Smooth muscle cell (in vitro differentiated cells): Measurements from ENCODE around the gene ZBTB11. TPM values are rescaled to one million over a fixed set of nuclear protein-coding genes. Genes with fewer than 3 reads are reported as not detected.

ENCODE experiments used
- DNase-seq: peaks from one replicate; lab custom pipeline; 2025; ENCODE audit not compliant: unreplicated experiment; lab: John Stamatoyannopoulos, UW
- H2AFZ ChIP-seq: fragments of 200-600 bp; sonication (generic); 2 replicates; pipeline ENCODE4 v1.6.0; 2016; ENCODE audit warnings: antibody characterized with exemption, low read depth, mild to moderate bottlenecking
- H3F3A ChIP-seq: fragments of 200-600 bp; sonication (generic); 2 replicates; pipeline ENCODE4 v1.6.0; 2017; ENCODE audit warnings: antibody characterized with exemption, low read depth
- H3K27ac ChIP-seq: fragments of 200-600 bp; sonication (generic); 2 replicates; pipeline ENCODE4 v1.5.1; 2016; ENCODE audit warnings: low read depth, mild to moderate bottlenecking
- H3K27me3 ChIP-seq: fragments of 200-600 bp; sonication (generic); 2 replicates; pipeline ENCODE4 v1.6.1; 2016; ENCODE audit warnings: low read depth, mild to moderate bottlenecking
- H3K36me3 ChIP-seq: fragments of 200-600 bp; sonication (generic); 2 replicates; pipeline ENCODE4 v1.5.1; 2016; ENCODE audit warnings: low read depth
- H3K4me1 ChIP-seq: fragments of 200-600 bp; sonication (generic); 2 replicates; pipeline ENCODE4 v1.5.1; 2016; ENCODE audit warnings: low read depth
- H3K4me2 ChIP-seq: fragments of 200-600 bp; sonication (generic); 2 replicates; pipeline ENCODE4 v1.6.0; 2016; ENCODE audit warnings: mild to moderate bottlenecking
- H3K4me3 ChIP-seq: fragments of 200-600 bp; sonication (generic); 2 replicates; pipeline ENCODE4 v1.5.1; 2016; ENCODE audit warnings: mild to moderate bottlenecking
- H3K79me2 ChIP-seq: fragments of 200-600 bp; sonication (generic); 2 replicates; pipeline ENCODE4 v1.6.0; 2016; ENCODE audit warnings: low read depth, mild to moderate bottlenecking
- H3K9ac ChIP-seq: fragments of 200-600 bp; sonication (generic); 2 replicates; pipeline ENCODE4 v1.6.0; 2016; ENCODE audit warnings: low read depth
- H3K9me3 ChIP-seq: fragments of 200-600 bp; sonication (generic); replicated peaks from 2 replicates; pipeline ENCODE4 v1.5.1; 2016; ENCODE audit warnings: low read depth
- H4K20me1 ChIP-seq: fragments of 200-600 bp; sonication (generic); 2 replicates; pipeline ENCODE4 v1.6.0; 2016; ENCODE audit warnings: low read depth
- WGBS: methylation state at CpG from one replicate; pipeline ENCODE4 v1.1.7; 2016; ENCODE audit warnings: low lambda C conversion rate; 5-methylcytosine and 5-hydroxymethylcytosine counted together
- polyA plus RNA-seq: library from polyadenylated mRNA; unstranded; fragments of >200 nt; fragmentation: Nextera tagmentation; extraction: Ambion mirVana; gene quantifications from 2 replicates; pipeline ENCODE4 v1.2.1, GENCODE V29; 2016
- total RNA-seq: library from RNA; depleted of rRNA; stranded (reverse); fragments of >200 nt; gene quantifications from 2 replicates; pipeline ENCODE4 v1.2.3, GENCODE V29; 2014
- TF ChIP-seq, protein P1 (sequence below): fragments of 200-600 bp; sonication (generic); IDR thresholded peaks from 2 replicates; pipeline ENCODE4 v1.5.1; 2017; ENCODE audit warnings: borderline replicate concordance, mild to moderate bottlenecking, antibody characterized with exemption; ENCODE audit not compliant: insufficient read depth, poor library complexity, severe bottlenecking

ZBTB11 gene
- total and polyA plus RNA-seq, 2 experiments from 2014 or later: 9.1 to 33.7 TPM

DNA sequence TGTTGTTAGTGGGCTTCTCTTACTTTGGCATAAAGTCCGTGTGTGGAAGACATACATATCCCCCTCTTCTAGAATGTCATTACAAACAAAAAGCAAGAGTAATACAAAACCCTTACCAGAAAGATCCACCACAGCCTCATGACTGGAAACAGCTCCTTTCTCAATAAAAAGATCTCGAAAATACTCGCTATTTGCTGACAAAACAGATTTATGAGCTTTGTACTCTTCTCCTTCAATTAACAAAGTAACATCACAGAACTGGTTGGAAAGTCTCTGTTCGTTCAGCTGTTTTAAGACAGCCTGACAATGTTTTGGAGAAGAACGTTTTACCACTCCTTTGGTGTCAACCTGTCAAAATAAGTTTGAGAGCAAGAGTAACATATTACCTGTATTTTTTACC, 5.9 kb downstream of the ZBTB11 start:
- TF ChIP-seq, protein P1, sequence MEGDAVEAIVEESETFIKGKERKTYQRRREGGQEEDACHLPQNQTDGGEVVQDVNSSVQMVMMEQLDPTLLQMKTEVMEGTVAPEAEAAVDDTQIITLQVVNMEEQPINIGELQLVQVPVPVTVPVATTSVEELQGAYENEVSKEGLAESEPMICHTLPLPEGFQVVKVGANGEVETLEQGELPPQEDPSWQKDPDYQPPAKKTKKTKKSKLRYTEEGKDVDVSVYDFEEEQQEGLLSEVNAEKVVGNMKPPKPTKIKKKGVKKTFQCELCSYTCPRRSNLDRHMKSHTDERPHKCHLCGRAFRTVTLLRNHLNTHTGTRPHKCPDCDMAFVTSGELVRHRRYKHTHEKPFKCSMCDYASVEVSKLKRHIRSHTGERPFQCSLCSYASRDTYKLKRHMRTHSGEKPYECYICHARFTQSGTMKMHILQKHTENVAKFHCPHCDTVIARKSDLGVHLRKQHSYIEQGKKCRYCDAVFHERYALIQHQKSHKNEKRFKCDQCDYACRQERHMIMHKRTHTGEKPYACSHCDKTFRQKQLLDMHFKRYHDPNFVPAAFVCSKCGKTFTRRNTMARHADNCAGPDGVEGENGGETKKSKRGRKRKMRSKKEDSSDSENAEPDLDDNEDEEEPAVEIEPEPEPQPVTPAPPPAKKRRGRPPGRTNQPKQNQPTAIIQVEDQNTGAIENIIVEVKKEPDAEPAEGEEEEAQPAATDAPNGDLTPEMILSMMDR: no peak
- H3K9me3 ChIP-seq: no peaks in the 10 kb centered on the region
- H2AFZ ChIP-seq: no peak overlapping the region
- H3K79me2 ChIP-seq: peaks cover 59% of the 10 kb centered on the region
- no peaks in the 10 kb centered on the region for H3K27me3 ChIP-seq
- H3K36me3 ChIP-seq: peaks cover 17% of the 10 kb centered on the region
- no peak overlapping the region for H3K4me3 ChIP-seq
- peaks cover 11% of the 10 kb centered on the region for H3K4me1 ChIP-seq
- no peaks in the 10 kb centered on the region for H3F3A ChIP-seq
- 95% methylated on average over 5 of the region's 5 CpGs for WGBS
- DNase-seq: no peak
- peaks cover 28% of the 10 kb centered on the region for H4K20me1 ChIP-seq
- no peak overlapping the region for H3K9ac ChIP-seq
- H3K4me2 ChIP-seq: no peak overlapping the region
- no peak overlapping the region for H3K27ac ChIP-seq

DNA sequence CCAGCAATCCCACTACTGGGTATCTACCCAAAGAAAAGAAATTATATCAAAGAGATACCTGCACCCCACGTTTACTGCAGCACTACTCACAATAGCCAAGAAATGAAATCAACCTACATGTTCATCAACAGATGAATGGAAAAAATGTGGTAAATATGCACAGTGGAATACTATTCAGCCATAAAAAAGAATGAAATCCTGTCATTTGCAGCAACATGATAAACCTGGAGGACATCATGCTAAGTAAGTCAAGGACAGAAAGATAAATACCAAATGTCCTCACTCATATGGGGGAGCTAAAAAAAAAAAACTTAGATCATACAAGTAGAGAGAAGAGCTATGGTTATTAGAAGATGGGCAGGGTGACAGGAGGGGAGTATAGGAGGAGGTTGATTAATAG, 9.1 kb downstream of the ZBTB11 start:
- TF ChIP-seq, protein P1: no peak
- H3K4me3 ChIP-seq: no peak overlapping the region

DNA sequence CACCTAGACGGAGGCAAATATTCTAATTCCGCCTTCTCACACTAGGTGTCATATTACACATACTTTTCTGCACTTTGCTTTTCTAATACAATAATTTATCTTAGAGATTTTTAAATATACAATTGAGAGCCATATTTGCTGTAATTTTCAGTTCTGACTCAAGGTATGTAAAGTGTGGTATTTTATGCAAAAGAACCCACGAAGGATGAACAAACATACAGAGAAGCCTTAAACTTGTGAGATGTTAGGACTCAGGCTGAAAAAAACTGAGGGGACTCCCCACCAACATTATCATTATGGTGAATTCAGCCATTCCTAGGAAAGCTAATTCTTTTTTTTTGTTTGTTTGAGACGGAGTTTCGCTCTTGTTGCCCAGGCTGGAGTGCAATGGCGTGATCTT, 9.6 kb downstream of the ZBTB11 start:
- TF ChIP-seq, protein P1: no peak
- Histone ChIP-seq H4K20me1 (peaks cover under 1% of the 10 kb centered on the region), H2AFZ (no peak overlapping the region), H3K9me3 (no peaks in the 10 kb centered on the region), H3F3A (no peaks in the 10 kb centered on the region), H3K4me1 (no peaks in the 10 kb centered on the region), H3K36me3 (peaks cover 36% of the 10 kb centered on the region), H3K4me2 (no peak overlapping the region), H3K4me3 (no peak overlapping the region), H3K79me2 (peaks cover 23% of the 10 kb centered on the region), H3K27ac (no peak overlapping the region), H3K9ac (no peak overlapping the region), H3K27me3 (no peaks in the 10 kb centered on the region)
- no peak for DNase-seq
- WGBS: 97% methylated on average over 6 of the region's 6 CpGs

More for the DNA sequence above, 9.1 kb downstream of the ZBTB11 start:
- H3K79me2 ChIP-seq: peaks cover 28% of the 10 kb centered on the region
- no peak overlapping the region for H2AFZ ChIP-seq
- H3K27ac ChIP-seq: no peak overlapping the region
- 100% methylated on average over 1 of the region's 1 CpG for WGBS
- no peak overlapping the region for H3K4me2 ChIP-seq
- no peaks in the 10 kb centered on the region for H3K9me3 ChIP-seq
- no peaks in the 10 kb centered on the region for H3K4me1 ChIP-seq
- peaks cover 6% of the 10 kb centered on the region for H4K20me1 ChIP-seq
- peaks cover 36% of the 10 kb centered on the region for H3K36me3 ChIP-seq
- H3K9ac ChIP-seq: no peak overlapping the region
- no peak for DNase-seq
- no peaks in the 10 kb centered on the region for H3F3A ChIP-seq
- H3K27me3 ChIP-seq: no peaks in the 10 kb centered on the region

DNA sequence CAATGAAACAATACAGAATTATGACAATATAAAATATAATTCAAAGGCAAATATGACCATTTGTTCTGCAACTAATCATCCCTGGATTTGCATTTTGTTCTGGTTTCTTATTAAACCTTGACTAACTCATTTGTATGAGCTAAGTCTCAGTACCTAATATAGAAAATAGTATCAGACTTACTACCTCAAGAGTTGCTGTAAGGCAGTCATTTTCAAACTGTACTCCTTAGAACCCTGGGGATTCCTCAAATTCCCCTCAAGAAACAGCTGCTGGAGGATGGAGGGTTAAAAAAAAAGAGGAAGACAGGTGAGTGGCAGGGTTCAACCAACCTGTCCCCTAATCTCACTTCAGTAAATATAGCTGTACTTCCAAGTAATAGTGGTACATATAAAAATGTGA, 11.1 kb downstream of the ZBTB11 start:
- no peaks in the 10 kb centered on the region for H3K27me3 ChIP-seq
- H3K9ac ChIP-seq: no peak overlapping the region
- no peaks in the 10 kb centered on the region for H3K9me3 ChIP-seq
- H3K4me1 ChIP-seq: no peaks in the 10 kb centered on the region
- peaks cover 12% of the 10 kb centered on the region for H3K79me2 ChIP-seq
- no peak overlapping the region for H3K4me2 ChIP-seq
- H3K36me3 ChIP-seq: peaks cover 43% of the 10 kb centered on the region
- TF ChIP-seq, protein P1: no peak
- no peak overlapping the region for H3K4me3 ChIP-seq
- H2AFZ ChIP-seq: no peak overlapping the region
- H4K20me1 ChIP-seq: no peaks in the 10 kb centered on the region
- H3F3A ChIP-seq: no peaks in the 10 kb centered on the region
- no peak for DNase-seq
- H3K27ac ChIP-seq: no peak overlapping the region
